Liver (tissue), 9 donors: ENCODE data around the gene FYB2. TPM values are rescaled to one million over a fixed set of nuclear protein-coding genes. Genes with fewer than 3 reads are reported as not detected.
A peak's percentile ranks its signal among the peaks of the same experiment; 100 is the strongest.

Experiments
- DNase-seq: peaks from one replicate; pipeline ENCODE4 v3.0.0-alpha.2; 2017; ENCODE audit warnings: low spot score
- H3K27ac ChIP-seq, 2 donors: one replicate each; pipeline ENCODE4 v1.7.0; 2013; ENCODE audit warnings: inconsistent platforms in 2 of 2, low read length in 2 of 2, control low read depth in 1 of 2, low read depth in 1 of 2, mild to moderate bottlenecking in 1 of 2
- H3K27me3 ChIP-seq, 4 donors: one replicate each; pipeline versions ENCODE4 v1.6.1 to v1.7.0; 2013; ENCODE audit warnings: low read length in 3 of 4, inconsistent platforms in 1 of 4, mild to moderate bottlenecking in 1 of 4, moderate library complexity in 1 of 4; ENCODE audit not compliant: control insufficient read depth in 4 of 4, insufficient read depth in 4 of 4
- H3K36me3 ChIP-seq, 4 donors: one replicate each; pipeline versions ENCODE4 v1.6.1 to v1.7.0; 2013; ENCODE audit warnings: low read length in 3 of 4, mild to moderate bottlenecking in 3 of 4, low read depth in 1 of 4, moderate library complexity in 1 of 4; ENCODE audit not compliant: control insufficient read depth in 4 of 4, insufficient read depth in 3 of 4
- H3K4me1 ChIP-seq, 4 donors: one replicate each; pipeline versions ENCODE4 v1.6.1 to v1.7.0; 2013; ENCODE audit warnings: low read length in 3 of 4, mild to moderate bottlenecking in 3 of 4, moderate library complexity in 1 of 4; ENCODE audit not compliant: control insufficient read depth in 4 of 4, insufficient read depth in 4 of 4
- H3K4me3 ChIP-seq, 3 donors: one replicate each; pipeline versions ENCODE4 v1.6.1 to v1.7.0; 2013; ENCODE audit warnings: low read length in 3 of 3, control low read depth in 1 of 3, low read depth in 1 of 3, mild to moderate bottlenecking in 1 of 3
- H3K9ac ChIP-seq, 2 donors: one replicate each; pipeline ENCODE4 v1.7.0; 2013; ENCODE audit warnings: low read length in 2 of 2, mild to moderate bottlenecking in 2 of 2, moderate library complexity in 2 of 2, control low read depth in 1 of 2, low read depth in 1 of 2
- H3K9me3 ChIP-seq, 4 donors: one replicate each; pipeline versions ENCODE4 v1.6.1 to v1.7.0; 2013; ENCODE audit warnings: low read length in 3 of 4; ENCODE audit not compliant: control insufficient read depth in 4 of 4
- ATF3 ChIP-seq: IDR thresholded peaks from 2 replicates; pipeline ENCODE4 v1.6.1; 2016; ENCODE audit warnings: antibody characterized with exemption
- EGR1 ChIP-seq, 2 donors: IDR thresholded peaks; 2 replicates each; pipeline ENCODE4 v1.6.1; 2016 to 2018; ENCODE audit warnings: antibody characterized with exemption in 2 of 2, low read depth in 2 of 2
- FOXA1 ChIP-seq: IDR thresholded peaks from 2 replicates; pipeline ENCODE4 v1.6.1; 2016; ENCODE audit warnings: antibody characterized with exemption
- FOXA2 ChIP-seq: IDR thresholded peaks from 2 replicates; pipeline ENCODE4 v1.6.1; 2016; ENCODE audit warnings: antibody characterized with exemption
- GABPA ChIP-seq, 2 donors: IDR thresholded peaks in 1 of 2; conservative IDR thresholded peaks in 1 of 2; 2 replicates each; pipeline ENCODE4 v1.6.1; 2016; ENCODE audit warnings: antibody characterized with exemption in 2 of 2, mild to moderate bottlenecking in 1 of 2, moderate library complexity in 1 of 2
- HNF4A ChIP-seq, 2 donors: conservative IDR thresholded peaks; 2 replicates each; pipeline ENCODE4 v1.6.1; 2016; ENCODE audit warnings: antibody characterized with exemption in 2 of 2, mild to moderate bottlenecking in 2 of 2
- HNF4G ChIP-seq: IDR thresholded peaks from 2 replicates; pipeline ENCODE4 v1.6.1; 2016; ENCODE audit warnings: antibody characterized with exemption
- JUND ChIP-seq, 2 donors: IDR thresholded peaks; 2 replicates each; pipeline ENCODE4 v1.6.1; 2016; ENCODE audit warnings: antibody characterized with exemption in 2 of 2
- NR2F2 ChIP-seq: IDR thresholded peaks from 2 replicates; pipeline ENCODE4 v1.6.1; 2016; ENCODE audit warnings: antibody characterized with exemption
- RAD21 ChIP-seq, 2 donors: IDR thresholded peaks; 2 replicates each; pipeline ENCODE4 v1.6.1; 2016; ENCODE audit warnings: antibody characterized with exemption in 2 of 2, mild to moderate bottlenecking in 2 of 2
- REST ChIP-seq: IDR thresholded peaks from 2 replicates; pipeline ENCODE4 v1.6.1; 2016; ENCODE audit warnings: antibody characterized with exemption, mild to moderate bottlenecking
- RXRA ChIP-seq, 2 donors: IDR thresholded peaks; 2 replicates each; pipeline ENCODE4 v1.6.1; 2017 to 2018; ENCODE audit warnings: antibody characterized with exemption in 2 of 2, mild to moderate bottlenecking in 1 of 2
- SP1 ChIP-seq: IDR thresholded peaks from 2 replicates; pipeline ENCODE4 v1.6.1; 2018; ENCODE audit warnings: antibody characterized with exemption, mild to moderate bottlenecking
- TAF1 ChIP-seq: conservative IDR thresholded peaks from 2 replicates; pipeline ENCODE4 v1.6.1; 2016; ENCODE audit warnings: antibody characterized with exemption, mild to moderate bottlenecking
- YY1 ChIP-seq: IDR thresholded peaks from 2 replicates; pipeline ENCODE4 v1.6.1; 2016; ENCODE audit warnings: antibody characterized with exemption, mild to moderate bottlenecking
- WGBS: extraction: QIAGEN DNeasy Blood & Tissue Kit; methylation state at CpG from one replicate; pipeline ENCODE4 v1.1.7; 2013; 5-methylcytosine and 5-hydroxymethylcytosine counted together
- polyA plus RNA-seq, 2 donors: library from polyadenylated mRNA; stranded (reverse) in 1 of 2; unstranded in 1 of 2; fragments of 200-250 nt in 1 of 2; fragments of >200 nt in 1 of 2; fragmentation: Nextera tagmentation in 1 of 2; extraction: Ambion mirVana in 1 of 2; gene quantifications; one replicate each; pipeline versions ENCODE4 v1.2.1 to v1.2.3, GENCODE V29; 2013 to 2015
- total RNA-seq, 2 donors: library from RNA; depleted of rRNA; stranded (reverse); fragments of >200 nt; gene quantifications; one replicate each; pipeline ENCODE4 v1.2.3, GENCODE V29; 2014
- TF ChIP-seq, protein P1 (sequence below): fragments of 150-350 bp; IDR thresholded peaks from 2 replicates; pipeline ENCODE4 v1.5.1; 2017; ENCODE audit warnings: improper control_type of control experiment, low read depth, low read length; ENCODE audit not compliant: missing input control
- TF ChIP-seq, protein P2 (sequence below): IDR thresholded peaks from 2 replicates; pipeline ENCODE4 v1.6.1; 2016; ENCODE audit warnings: antibody characterized with exemption
- TF ChIP-seq, protein P3 (sequence below): IDR thresholded peaks from 2 replicates; pipeline ENCODE4 v1.6.1; 2016; ENCODE audit warnings: antibody characterized with exemption
- donor health status: healthy.
- donor health status: healthy.
- donor health status: healthy.
- donor health status: healthy.
- donor health status: healthy.

Gene FYB2
- total and polyA plus RNA-seq, 4 donors: 3.3 to 31.3 (median 16.2) TPM

DNA sequence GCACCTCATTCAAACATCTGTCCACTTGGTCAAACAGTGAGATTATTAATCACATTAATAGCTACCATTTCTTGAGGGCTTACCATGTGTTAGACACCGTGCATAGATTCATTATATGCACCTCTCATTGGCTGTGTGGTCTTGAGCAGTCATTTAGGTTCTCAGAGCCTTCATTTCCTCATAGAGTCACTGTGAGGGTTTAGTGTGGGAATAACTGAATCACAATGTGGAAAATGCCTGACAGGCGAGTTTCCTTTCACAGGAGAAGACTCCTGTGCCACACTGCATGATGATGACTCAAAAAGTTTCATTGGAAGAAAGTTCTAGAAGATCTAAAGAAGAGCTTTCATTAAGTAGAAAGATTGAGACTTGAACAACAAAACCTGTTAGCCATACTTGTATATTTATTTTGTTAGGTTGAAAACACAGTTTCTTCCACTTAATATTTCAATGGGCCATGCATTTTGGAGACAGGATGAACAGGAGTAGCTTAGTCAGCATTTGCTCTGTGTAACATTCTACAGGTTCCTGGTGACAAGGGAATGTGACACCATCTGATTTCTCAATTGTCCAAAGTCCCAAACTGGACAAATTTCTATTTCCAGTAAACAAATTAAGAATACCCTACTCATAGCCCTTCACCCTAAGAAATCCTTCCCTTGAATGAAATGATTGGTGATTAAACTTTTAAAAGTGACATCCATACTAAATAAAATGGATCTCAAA lies 45.7 kb downstream of the FYB2 start:
- TF ChIP-seq RXRA (IDR thresholded peaks at IDR 0.05): peak; percentile 13 to 69
- no peak for TF ChIP-seq ATF3
- peak; percentile 41 for TF ChIP-seq FOXA2
- TF ChIP-seq, protein P1, sequence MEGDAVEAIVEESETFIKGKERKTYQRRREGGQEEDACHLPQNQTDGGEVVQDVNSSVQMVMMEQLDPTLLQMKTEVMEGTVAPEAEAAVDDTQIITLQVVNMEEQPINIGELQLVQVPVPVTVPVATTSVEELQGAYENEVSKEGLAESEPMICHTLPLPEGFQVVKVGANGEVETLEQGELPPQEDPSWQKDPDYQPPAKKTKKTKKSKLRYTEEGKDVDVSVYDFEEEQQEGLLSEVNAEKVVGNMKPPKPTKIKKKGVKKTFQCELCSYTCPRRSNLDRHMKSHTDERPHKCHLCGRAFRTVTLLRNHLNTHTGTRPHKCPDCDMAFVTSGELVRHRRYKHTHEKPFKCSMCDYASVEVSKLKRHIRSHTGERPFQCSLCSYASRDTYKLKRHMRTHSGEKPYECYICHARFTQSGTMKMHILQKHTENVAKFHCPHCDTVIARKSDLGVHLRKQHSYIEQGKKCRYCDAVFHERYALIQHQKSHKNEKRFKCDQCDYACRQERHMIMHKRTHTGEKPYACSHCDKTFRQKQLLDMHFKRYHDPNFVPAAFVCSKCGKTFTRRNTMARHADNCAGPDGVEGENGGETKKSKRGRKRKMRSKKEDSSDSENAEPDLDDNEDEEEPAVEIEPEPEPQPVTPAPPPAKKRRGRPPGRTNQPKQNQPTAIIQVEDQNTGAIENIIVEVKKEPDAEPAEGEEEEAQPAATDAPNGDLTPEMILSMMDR: no peak
- TF ChIP-seq SP1: peak; percentile 33
- TF ChIP-seq, protein P2, sequence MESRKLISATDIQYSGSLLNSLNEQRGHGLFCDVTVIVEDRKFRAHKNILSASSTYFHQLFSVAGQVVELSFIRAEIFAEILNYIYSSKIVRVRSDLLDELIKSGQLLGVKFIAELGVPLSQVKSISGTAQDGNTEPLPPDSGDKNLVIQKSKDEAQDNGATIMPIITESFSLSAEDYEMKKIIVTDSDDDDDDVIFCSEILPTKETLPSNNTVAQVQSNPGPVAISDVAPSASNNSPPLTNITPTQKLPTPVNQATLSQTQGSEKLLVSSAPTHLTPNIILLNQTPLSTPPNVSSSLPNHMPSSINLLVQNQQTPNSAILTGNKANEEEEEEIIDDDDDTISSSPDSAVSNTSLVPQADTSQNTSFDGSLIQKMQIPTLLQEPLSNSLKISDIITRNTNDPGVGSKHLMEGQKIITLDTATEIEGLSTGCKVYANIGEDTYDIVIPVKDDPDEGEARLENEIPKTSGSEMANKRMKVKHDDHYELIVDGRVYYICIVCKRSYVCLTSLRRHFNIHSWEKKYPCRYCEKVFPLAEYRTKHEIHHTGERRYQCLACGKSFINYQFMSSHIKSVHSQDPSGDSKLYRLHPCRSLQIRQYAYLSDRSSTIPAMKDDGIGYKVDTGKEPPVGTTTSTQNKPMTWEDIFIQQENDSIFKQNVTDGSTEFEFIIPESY: peak; percentile 61
- TF ChIP-seq GABPA (IDR thresholded peaks at IDR 0.05 in 1 of 2, conservative IDR thresholded peaks at IDR 0.05 in 1 of 2): peak in 1 of 2 donors; percentile 38
- TF ChIP-seq JUND (IDR thresholded peaks at IDR 0.05): peak in 1 of 2 donors; percentile 62
- peak; percentile 46 for TF ChIP-seq REST
- no peak for TF ChIP-seq FOXA1
- TF ChIP-seq NR2F2: no peak
- peak; percentile 50 for TF ChIP-seq YY1
- TF ChIP-seq HNF4A (conservative IDR thresholded peaks at IDR 0.05): peak; percentile 84 to 91
- TF ChIP-seq, protein P3, sequence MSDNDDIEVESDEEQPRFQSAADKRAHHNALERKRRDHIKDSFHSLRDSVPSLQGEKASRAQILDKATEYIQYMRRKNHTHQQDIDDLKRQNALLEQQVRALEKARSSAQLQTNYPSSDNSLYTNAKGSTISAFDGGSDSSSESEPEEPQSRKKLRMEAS: peak; percentile 21
- no peak for TF ChIP-seq EGR1 (IDR thresholded peaks at IDR 0.05; ENCODE audit: low read depth in 2 of 2)
- no peak for TF ChIP-seq TAF1
- peak in 1 of 2 donors; percentile 1 for TF ChIP-seq RAD21 (IDR thresholded peaks at IDR 0.05)
- TF ChIP-seq HNF4G: peak; percentile 33
- Histone ChIP-seq H3K9ac (peak overlapping the region in 1 of 2 donors; percentile 88), H3K4me3 (peak overlapping the region in 1 of 3 donors; percentile 62), H3K27me3 (no peaks in the 10 kb centered on the region), H3K4me1 (peaks cover 0 to 26% (median 6%) of the 10 kb centered on the region in 4 donors), H3K9me3 (no peaks in the 10 kb centered on the region), H3K36me3 (no peaks in the 10 kb centered on the region), H3K27ac (peak overlapping the region; percentile 93 to 94)
- DNase-seq: no peak
- 88% methylated on average over 2 of the region's 2 CpGs for WGBS
